ENCODE measurements around the gene SLC6A5.
"Not testable (repeated sequence)": the region's sequence is repeated elsewhere in the genome, so short reads cannot be mapped to it uniquely, and the experiment has no call there.

The SLC6A5 gene

DNA sequence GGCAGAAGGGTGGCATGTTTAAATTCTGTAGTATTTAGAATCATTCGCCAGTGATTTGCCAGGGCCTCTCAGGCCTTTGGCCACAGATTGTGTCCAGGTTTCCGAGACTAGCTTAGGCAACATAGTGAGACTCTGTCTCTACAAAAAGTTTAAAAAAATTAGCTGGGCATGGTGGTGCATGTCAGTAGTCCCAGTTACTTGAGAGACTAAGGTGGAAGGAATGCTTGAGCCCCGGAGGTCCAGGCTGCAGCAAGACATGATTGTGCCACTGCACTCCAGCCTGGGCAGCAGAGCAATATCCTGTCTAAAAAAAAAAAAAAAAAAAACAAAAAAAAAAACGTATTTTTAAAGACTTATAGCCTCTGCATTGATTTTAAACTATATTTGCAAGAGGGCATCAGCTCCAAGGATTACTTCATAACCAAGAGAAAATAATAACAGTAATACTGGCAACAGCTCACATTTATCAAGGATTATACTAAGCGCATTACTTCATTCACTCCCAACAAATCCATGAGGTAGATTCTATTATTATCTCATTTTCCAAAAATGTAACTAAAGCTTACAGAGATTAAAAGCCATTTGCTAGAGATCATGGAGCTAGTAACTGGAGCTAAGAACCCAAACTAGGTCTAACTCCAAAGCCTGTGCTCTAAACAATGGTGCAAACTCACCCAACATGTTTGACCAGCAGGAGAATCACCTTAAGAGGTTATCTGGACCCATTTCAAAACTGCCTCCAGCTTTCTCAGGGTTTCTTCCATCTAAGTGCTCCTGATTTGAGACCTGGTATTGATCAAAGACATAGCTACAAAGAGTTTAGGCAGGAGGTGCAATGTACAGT lies 32.6 kb upstream of the SLC6A5 start:
- H3K9me3 ChIP-seq (ENCODE audit: control insufficient read depth in 1 of 2, low read length in 2 of 2) = no peaks in the 10 kb centered on the region
- H3K27me3 ChIP-seq (ENCODE audit: low read depth, low read length) = no peaks in the 10 kb centered on the region
- no peak overlapping the region for H3K4me3 ChIP-seq (ENCODE audit: low read depth in 1 of 2, low read length in 2 of 2)
- H3K27ac ChIP-seq (ENCODE audit: low read length) = no peak overlapping the region
- H3K36me3 ChIP-seq (ENCODE audit: control insufficient read depth in 1 of 2, insufficient read depth in 2 of 2, low read length in 2 of 2) = no peaks in the 10 kb centered on the region
- no peaks in the 10 kb centered on the region for H3K4me1 ChIP-seq (ENCODE audit: control insufficient read depth in 1 of 2, insufficient read depth in 2 of 2, low read length in 2 of 2)

DNA sequence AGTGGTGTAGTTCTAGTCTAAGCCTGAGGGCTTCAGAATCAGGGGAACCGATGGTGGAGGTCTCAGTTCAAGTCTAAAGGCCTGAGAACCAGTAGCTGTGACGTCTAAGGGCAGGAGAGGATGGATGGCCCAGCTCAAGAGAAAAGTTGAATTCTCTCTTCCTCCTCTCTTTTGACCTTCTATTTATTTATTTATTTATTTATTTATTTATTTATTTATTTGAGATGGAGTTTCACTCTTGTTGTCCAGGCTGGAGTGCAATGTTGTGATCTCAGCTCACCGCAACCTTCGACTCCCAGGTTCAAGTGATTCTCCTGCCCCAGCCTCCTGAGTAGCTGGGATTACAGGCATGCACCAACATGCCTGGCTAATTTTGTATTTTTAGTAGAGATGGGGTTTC lies 19.7 kb upstream of the SLC6A5 start:
- H3K27ac ChIP-seq (ENCODE audit: low read length); H3K4me3 ChIP-seq (ENCODE audit: low read depth in 1 of 2, low read length in 2 of 2); H3K27me3 ChIP-seq (ENCODE audit: low read depth, low read length); H3K9me3 ChIP-seq (ENCODE audit: control insufficient read depth in 1 of 2, low read length in 2 of 2); H3K4me1 ChIP-seq (ENCODE audit: control insufficient read depth in 1 of 2, insufficient read depth in 2 of 2, low read length in 2 of 2); H3K36me3 ChIP-seq (ENCODE audit: control insufficient read depth in 1 of 2, insufficient read depth in 2 of 2, low read length in 2 of 2): not testable (repeated sequence)

DNA sequence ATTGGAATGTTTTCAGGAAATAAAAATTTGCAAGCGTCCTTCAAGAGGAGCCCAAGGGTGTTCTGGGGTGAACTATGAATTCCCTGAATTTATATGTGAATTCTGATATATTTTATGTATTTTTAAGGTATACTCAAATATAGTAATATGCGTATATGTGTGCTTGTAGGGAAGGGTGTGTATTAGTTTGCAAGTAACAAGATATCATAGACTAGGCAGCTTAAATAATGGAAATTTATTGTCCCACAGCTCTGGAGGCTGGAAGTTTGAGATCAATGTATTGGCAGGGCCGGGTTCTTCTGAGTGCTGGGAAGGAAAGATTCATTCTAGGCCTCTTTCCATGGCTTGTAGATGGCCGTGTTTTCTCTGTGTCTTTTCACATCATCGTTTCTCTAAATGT lies 16.2 kb upstream of the SLC6A5 start:
- Histone ChIP-seq H3K4me3 (ENCODE audit: low read depth in 1 of 2, low read length in 2 of 2) (no peak overlapping the region), H3K27ac (ENCODE audit: low read length) (no peak overlapping the region), H3K4me1 (ENCODE audit: control insufficient read depth in 1 of 2, insufficient read depth in 2 of 2, low read length in 2 of 2) (no peaks in the 10 kb centered on the region), H3K27me3 (ENCODE audit: low read depth, low read length) (no peaks in the 10 kb centered on the region), H3K9me3 (ENCODE audit: control insufficient read depth in 1 of 2, low read length in 2 of 2) (peaks cover 0 to 2% of the 10 kb centered on the region in 2 donors), H3K36me3 (ENCODE audit: control insufficient read depth in 1 of 2, insufficient read depth in 2 of 2, low read length in 2 of 2) (no peaks in the 10 kb centered on the region)

DNA sequence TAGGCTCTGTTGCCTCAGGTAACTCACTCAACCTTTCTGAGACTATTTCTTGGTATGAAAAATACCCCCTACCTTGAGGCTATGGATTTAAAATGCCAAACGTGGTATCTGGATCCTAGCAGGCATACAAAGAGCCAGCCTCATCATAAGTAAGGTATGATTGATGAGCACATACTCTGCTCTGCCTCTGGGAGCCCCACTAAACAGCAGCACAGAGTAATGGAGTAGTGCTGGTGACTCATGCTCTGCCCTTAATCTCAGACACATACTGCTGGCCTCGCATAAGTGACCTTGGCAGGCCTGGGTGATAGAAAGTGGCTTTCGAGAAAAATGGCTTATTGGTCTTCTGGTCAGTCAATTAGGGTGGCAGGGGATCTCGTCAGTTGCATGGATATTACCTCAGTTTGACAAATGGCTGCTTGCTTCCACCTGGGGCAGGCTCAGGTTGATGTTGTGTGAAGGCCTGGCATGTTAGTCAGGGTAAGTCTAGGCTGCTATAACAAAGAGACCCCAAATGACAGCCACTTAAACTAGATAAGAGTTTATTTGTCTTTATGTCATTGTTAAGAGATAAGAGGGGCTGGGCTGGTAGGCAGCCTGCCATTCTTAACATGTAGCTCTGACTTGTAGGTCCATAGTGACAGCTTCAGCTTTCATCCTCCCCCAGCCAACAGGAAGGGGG lies 15.2 kb upstream of the SLC6A5 start:
- Histone ChIP-seq H3K4me3 (ENCODE audit: low read depth in 1 of 2, low read length in 2 of 2) (no peak overlapping the region), H3K9me3 (ENCODE audit: control insufficient read depth in 1 of 2, low read length in 2 of 2) (peaks cover 0 to 2% of the 10 kb centered on the region in 2 donors), H3K27ac (ENCODE audit: low read length) (no peak overlapping the region), H3K36me3 (ENCODE audit: control insufficient read depth in 1 of 2, insufficient read depth in 2 of 2, low read length in 2 of 2) (no peaks in the 10 kb centered on the region), H3K27me3 (ENCODE audit: low read depth, low read length) (no peaks in the 10 kb centered on the region), H3K4me1 (ENCODE audit: control insufficient read depth in 1 of 2, insufficient read depth in 2 of 2, low read length in 2 of 2) (no peaks in the 10 kb centered on the region)

DNA sequence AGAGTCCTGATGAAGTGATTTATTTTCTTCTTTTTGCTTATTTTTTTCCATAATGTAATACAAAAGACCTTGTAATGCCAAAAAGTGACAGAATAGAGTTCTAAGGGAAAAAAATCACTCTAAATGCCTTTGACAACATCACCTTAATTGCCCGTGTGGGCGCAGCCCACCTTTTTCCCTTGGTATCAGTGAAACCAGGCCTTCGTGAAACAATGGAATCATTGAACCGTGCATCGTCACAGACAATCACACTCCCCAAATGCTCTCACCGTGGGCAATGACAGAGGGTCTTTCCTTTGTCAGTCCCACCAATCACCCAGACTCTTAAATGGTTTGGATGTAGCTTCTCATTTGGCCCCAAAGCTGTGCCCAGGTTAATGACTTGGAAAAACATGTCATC lies 9.6 kb upstream of the SLC6A5 start:
- no peaks in the 10 kb centered on the region for H3K27me3 ChIP-seq (ENCODE audit: low read depth, low read length)
- H3K36me3 ChIP-seq (ENCODE audit: control insufficient read depth in 1 of 2, insufficient read depth in 2 of 2, low read length in 2 of 2) = no peaks in the 10 kb centered on the region
- H3K4me3 ChIP-seq (ENCODE audit: low read depth in 1 of 2, low read length in 2 of 2) = no peak overlapping the region
- H3K4me1 ChIP-seq (ENCODE audit: control insufficient read depth in 1 of 2, insufficient read depth in 2 of 2, low read length in 2 of 2) = no peaks in the 10 kb centered on the region
- H3K9me3 ChIP-seq (ENCODE audit: control insufficient read depth in 1 of 2, low read length in 2 of 2) = no peaks in the 10 kb centered on the region
- H3K27ac ChIP-seq (ENCODE audit: low read length) = no peak overlapping the region

DNA sequence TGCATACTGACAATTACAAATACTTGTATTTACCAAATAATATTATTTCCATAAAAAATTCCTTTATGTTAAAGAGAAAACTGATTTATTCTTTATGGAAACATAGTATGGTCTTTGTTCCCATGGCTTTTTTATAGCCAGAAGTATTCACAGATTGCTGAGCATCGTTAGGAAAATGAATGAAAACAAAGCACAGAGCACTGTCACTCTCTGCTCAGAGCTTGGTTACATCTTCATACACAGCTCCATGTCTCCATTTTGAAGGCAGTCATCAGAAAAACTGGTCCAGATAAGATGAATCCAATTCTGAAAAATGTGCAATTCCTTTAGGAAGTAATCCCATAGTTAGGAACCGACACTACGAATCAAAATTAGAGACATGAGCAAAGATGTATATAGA lies 9.0 kb upstream of the SLC6A5 start:
- Histone ChIP-seq H3K27me3 (ENCODE audit: low read depth, low read length) (peaks cover 4% of the 10 kb centered on the region), H3K9me3 (ENCODE audit: control insufficient read depth in 1 of 2, low read length in 2 of 2) (no peaks in the 10 kb centered on the region), H3K4me3 (ENCODE audit: low read depth in 1 of 2, low read length in 2 of 2) (no peak overlapping the region), H3K27ac (ENCODE audit: low read length) (no peak overlapping the region), H3K4me1 (ENCODE audit: control insufficient read depth in 1 of 2, insufficient read depth in 2 of 2, low read length in 2 of 2) (no peaks in the 10 kb centered on the region), H3K36me3 (ENCODE audit: control insufficient read depth in 1 of 2, insufficient read depth in 2 of 2, low read length in 2 of 2) (no peaks in the 10 kb centered on the region)

DNA sequence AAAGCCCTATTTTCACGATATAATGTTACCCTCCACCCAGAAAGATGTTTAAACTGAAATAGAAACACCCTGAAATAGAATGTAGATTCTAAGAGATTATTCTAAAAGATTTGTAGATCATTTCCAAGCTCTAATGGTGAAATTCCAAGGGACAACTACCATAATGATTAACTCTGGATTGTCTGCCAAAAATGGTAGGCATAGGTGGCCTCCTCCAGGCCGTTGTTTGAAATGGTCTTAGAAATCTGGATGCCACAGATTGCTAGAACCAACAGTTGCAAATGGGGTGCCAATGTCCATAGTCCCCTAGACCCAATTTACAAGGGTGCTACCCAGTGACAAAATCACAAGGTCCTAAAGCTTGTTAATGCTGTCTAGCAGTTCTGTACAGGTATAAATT lies 6.7 kb upstream of the SLC6A5 start:
- Histone ChIP-seq H3K27me3 (ENCODE audit: low read depth, low read length) (peaks cover 20% of the 10 kb centered on the region), H3K4me3 (ENCODE audit: low read depth in 1 of 2, low read length in 2 of 2) (no peak overlapping the region), H3K36me3 (ENCODE audit: control insufficient read depth in 1 of 2, insufficient read depth in 2 of 2, low read length in 2 of 2) (no peaks in the 10 kb centered on the region), H3K4me1 (ENCODE audit: control insufficient read depth in 1 of 2, insufficient read depth in 2 of 2, low read length in 2 of 2) (peaks cover 0 to 11% of the 10 kb centered on the region in 2 donors), H3K9me3 (ENCODE audit: control insufficient read depth in 1 of 2, low read length in 2 of 2) (no peaks in the 10 kb centered on the region), H3K27ac (ENCODE audit: low read length) (no peak overlapping the region)

DNA sequence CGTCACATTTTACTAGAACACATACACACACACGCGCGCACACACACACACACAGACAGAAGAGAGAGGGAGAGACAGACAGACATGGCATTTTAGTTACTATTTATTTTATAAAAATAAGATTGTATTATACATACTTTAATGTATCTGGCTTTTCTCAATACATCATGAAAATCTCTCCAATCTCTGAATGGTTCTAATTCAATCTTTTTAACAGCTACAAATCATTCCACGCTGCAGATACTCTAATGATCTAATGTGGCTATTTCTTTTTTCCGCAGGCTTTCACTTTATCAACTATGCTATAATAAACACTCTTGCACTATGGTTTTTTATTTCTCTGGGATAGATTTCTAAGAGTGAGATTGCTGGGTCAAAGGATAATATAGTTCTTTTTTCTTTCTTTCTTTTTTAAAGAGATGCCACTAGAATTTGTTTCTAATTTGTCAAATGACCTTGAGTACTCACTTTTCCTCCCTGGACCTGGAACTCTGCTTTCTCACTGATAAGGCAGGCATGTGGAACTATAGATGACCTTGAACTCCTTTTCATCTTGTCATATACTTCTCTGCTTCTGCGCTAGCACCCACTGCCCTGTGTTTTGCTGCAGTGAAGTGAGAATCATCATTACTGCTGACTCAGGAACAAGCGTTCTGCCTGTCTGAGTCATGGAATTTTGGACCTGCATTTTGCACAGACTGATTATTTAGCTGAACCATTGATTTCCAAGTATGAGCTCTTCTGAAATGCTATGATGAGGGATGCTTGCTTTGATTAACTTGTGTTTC lies 4.9 kb upstream of the SLC6A5 start:
- Histone ChIP-seq H3K27me3 (ENCODE audit: low read depth, low read length) (peaks cover 34% of the 10 kb centered on the region), H3K4me1 (ENCODE audit: control insufficient read depth in 1 of 2, insufficient read depth in 2 of 2, low read length in 2 of 2) (peaks cover 0 to 11% of the 10 kb centered on the region in 2 donors), H3K36me3 (ENCODE audit: control insufficient read depth in 1 of 2, insufficient read depth in 2 of 2, low read length in 2 of 2) (no peaks in the 10 kb centered on the region), H3K4me3 (ENCODE audit: low read depth in 1 of 2, low read length in 2 of 2) (no peak overlapping the region), H3K9me3 (ENCODE audit: control insufficient read depth in 1 of 2, low read length in 2 of 2) (no peaks in the 10 kb centered on the region), H3K27ac (ENCODE audit: low read length) (no peak overlapping the region)

DNA sequence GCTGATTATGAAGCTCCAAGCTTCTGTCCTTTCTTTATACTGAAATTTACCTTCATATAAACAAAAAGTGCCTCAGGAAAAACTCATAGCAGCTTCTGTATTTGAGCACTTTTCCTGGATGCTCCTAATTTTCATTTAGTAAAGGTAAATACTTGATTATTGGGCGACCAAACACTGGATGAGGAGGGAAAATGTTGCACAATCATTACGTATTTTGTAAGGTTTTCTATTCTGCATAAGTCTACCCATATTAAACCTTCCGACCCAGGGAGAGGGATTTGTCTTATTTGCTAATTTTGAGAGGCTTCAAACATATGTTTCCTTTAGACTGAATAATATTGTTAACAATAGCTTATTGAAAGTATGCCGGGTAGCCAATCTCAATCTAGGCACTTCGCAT lies 4.3 kb upstream of the SLC6A5 start:
- H3K4me1 ChIP-seq (ENCODE audit: control insufficient read depth in 1 of 2, insufficient read depth in 2 of 2, low read length in 2 of 2) = peaks cover 0 to 11% of the 10 kb centered on the region in 2 donors
- H3K4me3 ChIP-seq (ENCODE audit: low read depth in 1 of 2, low read length in 2 of 2) = no peak overlapping the region
- peaks cover 41% of the 10 kb centered on the region for H3K27me3 ChIP-seq (ENCODE audit: low read depth, low read length)
- H3K9me3 ChIP-seq (ENCODE audit: control insufficient read depth in 1 of 2, low read length in 2 of 2) = no peaks in the 10 kb centered on the region
- no peaks in the 10 kb centered on the region for H3K36me3 ChIP-seq (ENCODE audit: control insufficient read depth in 1 of 2, insufficient read depth in 2 of 2, low read length in 2 of 2)
- no peak overlapping the region for H3K27ac ChIP-seq (ENCODE audit: low read length)

DNA sequence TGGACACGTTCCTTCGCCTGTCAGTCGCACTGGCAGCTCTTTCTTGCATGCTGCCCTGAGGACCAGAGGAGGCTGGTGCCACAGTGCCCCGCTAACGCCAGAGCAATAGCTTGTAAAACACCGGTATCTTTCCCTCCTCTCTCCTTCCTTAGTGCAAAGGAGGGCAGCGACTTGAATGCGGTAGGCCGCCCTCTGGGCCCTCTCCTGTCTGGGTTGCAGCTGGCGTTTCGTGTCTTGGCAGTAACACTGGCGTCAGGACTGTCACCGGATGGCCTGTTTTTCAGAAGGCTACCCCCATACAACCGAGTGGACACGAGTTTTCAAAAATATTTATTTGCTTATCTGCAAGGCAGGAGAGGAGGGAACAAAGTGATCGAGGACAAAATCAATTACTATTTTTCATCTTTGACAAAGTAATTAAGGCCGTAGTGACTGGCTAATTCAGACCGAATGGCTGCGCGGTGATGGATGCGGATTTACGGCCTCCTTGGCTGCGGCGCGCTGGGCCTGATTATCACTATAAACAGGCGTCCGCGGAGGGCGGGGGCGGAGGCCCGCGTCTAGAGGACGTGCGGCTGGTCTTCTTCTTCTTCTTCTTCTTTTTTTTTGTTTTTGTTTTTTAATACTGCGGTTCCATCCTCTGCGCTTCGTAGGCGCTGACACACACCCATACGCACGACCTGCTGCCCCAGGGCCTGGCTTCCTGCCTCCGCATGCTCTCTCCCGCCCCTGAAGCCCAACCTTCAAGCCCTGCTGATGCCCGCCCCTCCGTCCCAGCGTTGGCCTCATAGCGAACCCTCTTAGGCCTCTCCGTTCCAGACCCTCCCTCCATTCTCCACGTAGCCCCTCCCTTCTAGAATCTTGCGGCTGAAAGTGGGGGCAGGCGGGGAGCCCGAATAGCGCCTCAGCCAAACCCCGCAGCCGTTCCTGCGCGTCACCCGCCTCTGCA lies 2.9 kb upstream of the SLC6A5 start:
- no peaks in the 10 kb centered on the region for H3K36me3 ChIP-seq (ENCODE audit: control insufficient read depth in 1 of 2, insufficient read depth in 2 of 2, low read length in 2 of 2)
- H3K4me3 ChIP-seq (ENCODE audit: low read depth in 1 of 2, low read length in 2 of 2) = peak overlapping the region in 1 of 2 donors; percentile 48
- H3K27ac ChIP-seq (ENCODE audit: low read length) = no peak overlapping the region
- peaks cover 43% of the 10 kb centered on the region for H3K27me3 ChIP-seq (ENCODE audit: low read depth, low read length)
- H3K4me1 ChIP-seq (ENCODE audit: control insufficient read depth in 1 of 2, insufficient read depth in 2 of 2, low read length in 2 of 2) = peaks cover 0 to 11% of the 10 kb centered on the region in 2 donors
- no peaks in the 10 kb centered on the region for H3K9me3 ChIP-seq (ENCODE audit: control insufficient read depth in 1 of 2, low read length in 2 of 2)
